UCSD-AML1 (cell line): ENCODE measurements around the gene AMZ1.

Source experiments
- DNase-seq: peaks from one replicate; lab custom pipeline; 2025; ENCODE audit not compliant: unreplicated experiment; lab: John Stamatoyannopoulos, UW

The AMZ1 gene

DNA sequence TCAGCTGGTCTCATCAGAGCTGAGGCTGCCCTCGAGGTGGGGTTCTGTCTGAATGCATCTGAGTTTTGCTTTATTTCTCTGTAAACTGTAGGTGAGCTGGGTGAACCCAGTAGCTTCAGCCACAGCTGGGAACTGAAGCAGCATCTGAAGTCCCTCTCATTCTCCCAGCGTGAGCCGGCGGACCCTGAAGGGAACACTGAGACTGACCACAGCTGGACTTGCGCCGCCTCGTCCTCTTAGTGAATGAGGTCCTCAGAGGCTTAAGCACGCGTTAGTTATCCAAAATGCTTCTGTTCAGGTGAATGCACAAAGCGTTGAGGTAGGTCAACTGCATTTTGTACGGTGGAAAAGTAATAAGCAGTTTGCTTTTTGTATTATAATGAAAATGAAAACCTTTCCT is 76.6 kb downstream of the AMZ1 start:
- no peak for DNase-seq
